Spleen (tissue), 7 donors: ENCODE results near the gene MUC5B.

Experiments used
- POLR2A ChIP-seq, 3 donors: fragments of 450-650 bp; IDR thresholded peaks; one replicate each; pipeline ENCODE4 v1.5.1; 2017; ENCODE audit warnings: antibody characterized with exemption in 3 of 3, mild to moderate bottlenecking in 1 of 3
- POLR2AphosphoS5 ChIP-seq, 3 donors: sonication (generic); formaldehyde crosslinking; IDR thresholded peaks; one replicate each; pipeline ENCODE4 v1.5.1; 2017; ENCODE audit warnings: antibody characterized with exemption in 3 of 3
- TF ChIP-seq, protein P1 (sequence below), 11 experiments: fragments of 200-600 bp in 7 of 11; fragments of 450-650 bp in 4 of 11; sonication (generic) in 4 of 11; IDR thresholded peaks in 8 of 11; conservative IDR thresholded peaks in 3 of 11; 1 replicate in 7 of 11; 2 replicates in 4 of 11; pipeline versions ENCODE4 v1.4.0 to v1.8.0; 2016 to 2021; ENCODE audit warnings: antibody characterized with exemption in 11 of 11, inconsistent platforms in 4 of 11, mild to moderate bottlenecking in 1 of 11
- donor health status: DM: no; HTN: no; CAD: no; lungs with moderate emphysema.
- donor health status: DM: no; HTN: no; CAD: no.
- donor health status: DM: no; HTN: no; CAD: no.

DNA sequence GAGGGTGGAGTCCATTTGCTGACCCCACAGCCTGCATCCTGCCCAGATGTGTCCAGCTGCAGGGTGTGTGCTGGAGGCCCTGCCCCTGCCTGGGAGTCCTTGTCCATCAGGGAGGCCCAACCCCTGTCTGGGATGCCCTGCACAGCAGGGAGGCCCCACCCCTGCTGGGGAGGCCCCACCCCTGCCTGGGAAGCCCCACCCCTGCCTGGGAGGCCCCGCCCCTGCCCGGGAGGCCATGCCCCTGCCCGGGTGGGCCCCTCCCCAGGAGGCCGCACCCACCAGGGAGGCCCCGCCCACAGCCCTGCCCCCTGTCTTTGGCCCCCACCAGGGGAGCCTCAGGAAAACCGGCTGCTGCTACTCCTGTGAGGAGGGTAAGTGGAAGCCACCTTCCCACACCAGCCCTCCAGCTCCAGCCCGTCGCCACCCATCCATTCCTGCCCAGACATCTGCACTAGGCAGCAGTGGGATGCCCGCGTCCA, 37.2 kb downstream of the MUC5B start:
- TF ChIP-seq, protein P1, sequence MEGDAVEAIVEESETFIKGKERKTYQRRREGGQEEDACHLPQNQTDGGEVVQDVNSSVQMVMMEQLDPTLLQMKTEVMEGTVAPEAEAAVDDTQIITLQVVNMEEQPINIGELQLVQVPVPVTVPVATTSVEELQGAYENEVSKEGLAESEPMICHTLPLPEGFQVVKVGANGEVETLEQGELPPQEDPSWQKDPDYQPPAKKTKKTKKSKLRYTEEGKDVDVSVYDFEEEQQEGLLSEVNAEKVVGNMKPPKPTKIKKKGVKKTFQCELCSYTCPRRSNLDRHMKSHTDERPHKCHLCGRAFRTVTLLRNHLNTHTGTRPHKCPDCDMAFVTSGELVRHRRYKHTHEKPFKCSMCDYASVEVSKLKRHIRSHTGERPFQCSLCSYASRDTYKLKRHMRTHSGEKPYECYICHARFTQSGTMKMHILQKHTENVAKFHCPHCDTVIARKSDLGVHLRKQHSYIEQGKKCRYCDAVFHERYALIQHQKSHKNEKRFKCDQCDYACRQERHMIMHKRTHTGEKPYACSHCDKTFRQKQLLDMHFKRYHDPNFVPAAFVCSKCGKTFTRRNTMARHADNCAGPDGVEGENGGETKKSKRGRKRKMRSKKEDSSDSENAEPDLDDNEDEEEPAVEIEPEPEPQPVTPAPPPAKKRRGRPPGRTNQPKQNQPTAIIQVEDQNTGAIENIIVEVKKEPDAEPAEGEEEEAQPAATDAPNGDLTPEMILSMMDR (IDR thresholded peaks at IDR 0.05 in 8 of 11, conservative IDR thresholded peaks at IDR 0.05 in 3 of 11) = no peak
- no peak for TF ChIP-seq POLR2A (IDR thresholded peaks at IDR 0.05)
- no peak for TF ChIP-seq POLR2AphosphoS5 (IDR thresholded peaks at IDR 0.05)
